HS-27A (cell line): ENCODE data around the gene GLI3.

ENCODE experiments used
- DNase-seq: peaks from one replicate; pipeline ENCODE4 v3.0.0-alpha.2; 2012; ENCODE audit warnings: low read depth, missing footprints

GLI3 gene

GRCh38 chr7:42175834-42176723 lies 60.9 kb downstream of the GLI3 start:
- DNase-seq, result no peak

GRCh38 chr7:42174391-42174912 lies 62.6 kb downstream of the GLI3 start:
- DNase-seq, result no peak

- DNase-seq, result no peak
These were observed 66.3 kb downstream of the GLI3 start for GRCh38 chr7:42170724-42171123.

- no peak for DNase-seq
These were observed 68.5 kb downstream of the GLI3 start for GRCh38 chr7:42168512-42168911.

GRCh38 chr7:42167631-42168236 lies 69.3 kb downstream of the GLI3 start:
- no peak for DNase-seq

- DNase-seq, result no peak
These were observed 69.8 kb downstream of the GLI3 start for GRCh38 chr7:42167206-42167605.

DNA sequence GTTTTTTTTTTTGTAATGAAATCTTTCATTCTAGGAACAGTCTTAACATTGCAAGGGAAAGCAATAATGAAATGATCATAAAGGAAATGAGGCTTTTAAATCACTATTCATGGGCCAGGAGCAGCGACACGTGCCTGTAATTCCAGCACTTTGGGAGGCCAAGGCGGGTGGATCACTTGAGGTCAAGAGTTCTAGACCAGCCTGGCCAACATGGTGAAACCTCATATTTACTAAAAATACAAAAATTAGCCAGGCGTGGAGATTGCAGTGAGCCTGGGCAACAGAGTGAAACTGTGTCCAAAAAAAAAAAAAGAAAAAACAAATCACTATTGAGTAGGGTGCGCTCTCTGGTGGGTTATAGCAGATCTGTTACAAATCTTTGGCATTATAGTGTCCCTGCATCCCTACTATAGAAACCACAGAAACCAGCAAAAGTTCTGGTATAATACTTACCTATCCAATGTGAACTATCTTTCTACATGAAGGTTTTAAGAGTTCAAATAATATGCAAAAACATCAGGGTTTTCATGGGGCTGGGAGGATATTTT lies 72.1 kb downstream of the GLI3 start:
- no peak for DNase-seq

DNA sequence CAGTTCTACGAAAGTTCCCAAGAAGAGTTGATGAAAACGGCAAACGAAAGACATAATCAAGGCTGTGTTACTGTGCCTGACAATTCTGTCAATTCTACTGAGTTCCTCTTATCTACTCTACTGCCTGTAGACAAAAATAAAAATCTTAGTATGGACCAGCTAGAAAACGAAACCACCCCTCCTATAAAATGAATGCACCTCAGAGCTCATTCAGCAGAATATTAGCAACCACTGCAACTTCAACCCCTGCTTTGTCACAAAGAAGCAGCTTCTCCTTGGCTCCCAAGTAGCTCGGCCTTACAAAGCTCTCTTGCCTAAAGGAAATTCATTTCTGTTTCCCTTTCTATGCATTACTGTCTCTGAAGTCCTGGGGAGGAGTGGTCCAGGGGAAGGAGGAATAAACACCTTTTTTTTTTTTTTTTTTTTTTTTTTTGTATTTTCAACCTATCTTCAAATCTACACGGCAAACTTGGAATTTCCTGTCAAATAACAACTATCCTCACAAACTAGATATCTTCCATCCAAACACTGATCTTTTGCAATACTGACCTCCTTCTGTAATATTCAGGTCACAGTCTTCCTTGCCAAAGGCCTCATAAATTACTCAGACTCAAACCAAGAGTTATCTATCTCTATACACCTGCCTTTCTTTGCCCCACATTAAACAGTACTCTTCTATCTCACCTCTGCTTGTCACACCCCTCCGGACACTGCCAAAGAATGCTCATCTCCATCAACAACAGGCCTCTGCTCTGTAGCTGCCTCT lies 74.3 kb downstream of the GLI3 start:
- DNase-seq, result no peak

DNA sequence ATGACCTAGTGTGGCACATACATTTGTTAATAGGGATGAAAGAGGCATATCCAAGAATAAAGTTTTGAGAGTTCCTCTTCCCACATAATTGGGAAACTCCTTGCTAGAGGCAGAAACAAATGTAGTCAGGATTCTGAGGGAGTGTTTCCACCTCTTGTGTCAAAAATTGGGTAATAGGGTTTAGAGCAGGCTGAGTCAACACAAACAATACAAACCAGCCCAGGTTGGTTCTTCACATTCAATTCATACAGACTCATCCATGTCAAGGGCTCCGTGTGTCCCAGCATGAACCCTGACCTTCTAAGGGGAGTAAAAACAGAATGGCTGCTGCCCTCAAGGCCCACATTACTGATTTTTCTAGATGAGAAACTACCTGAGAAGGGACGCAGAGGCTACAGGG lies 75.3 kb downstream of the GLI3 start:
- no peak for DNase-seq

- no peak for DNase-seq
These were observed 75.9 kb downstream of the GLI3 start for GRCh38 chr7:42161110-42161509.

DNA sequence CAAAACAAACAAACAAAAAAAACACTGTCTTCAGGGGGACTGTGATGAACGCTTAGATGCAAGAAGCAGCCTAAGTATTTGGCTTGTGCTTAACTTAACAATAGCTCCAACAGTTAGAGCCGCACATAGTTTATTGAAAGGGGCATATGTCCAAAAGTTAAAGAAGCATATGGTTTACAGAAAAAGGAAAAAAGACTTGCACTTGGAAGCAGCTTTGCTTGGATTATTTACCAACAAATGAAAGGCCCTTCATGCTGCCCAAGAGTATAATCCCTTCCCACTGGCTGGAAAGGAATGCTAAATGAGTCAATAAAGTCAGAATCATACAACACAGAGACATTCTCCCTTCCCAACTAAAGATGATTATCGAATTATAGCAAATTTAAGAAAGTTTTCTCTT lies 77.9 kb downstream of the GLI3 start:
- no peak for DNase-seq

DNA sequence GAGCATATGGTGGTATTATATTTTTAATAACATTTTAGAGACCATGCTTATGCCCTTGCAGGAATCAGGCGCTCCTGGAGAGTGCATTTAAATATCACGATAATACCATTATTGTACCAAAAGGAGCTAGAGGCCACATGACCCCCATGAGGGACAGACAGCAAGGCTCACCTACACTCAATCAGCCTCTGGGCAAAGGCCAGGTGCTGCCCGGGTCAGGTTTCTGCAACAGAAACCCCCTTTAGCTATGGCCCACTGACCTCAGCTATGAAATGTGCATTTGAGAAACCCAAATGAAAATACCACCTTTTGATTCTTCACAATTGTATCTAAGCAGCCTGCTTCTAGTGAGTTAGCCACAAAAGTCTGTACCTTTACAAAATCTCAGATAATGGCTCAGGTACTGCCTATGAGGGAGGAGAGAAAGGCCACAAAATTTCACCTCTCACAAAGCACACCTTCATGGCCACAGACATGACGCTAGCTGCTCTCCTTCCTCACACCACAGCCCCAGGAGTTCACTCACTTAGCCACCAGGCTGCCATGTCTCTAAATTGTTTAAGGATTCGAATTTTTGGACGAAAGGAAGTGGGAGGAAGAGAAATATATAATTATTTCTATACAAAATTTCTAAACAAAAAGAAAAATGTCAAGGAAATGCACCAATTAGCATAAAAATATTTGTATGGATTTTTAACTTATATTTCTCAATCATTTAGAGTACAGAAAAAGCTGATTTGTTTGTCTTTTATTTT lies 79.9 kb downstream of the GLI3 start:
- DNase-seq, result no peak

GRCh38 chr7:42156291-42156865 lies 80.6 kb downstream of the GLI3 start:
- DNase-seq, result no peak

- DNase-seq, result no peak
These were observed 81.3 kb downstream of the GLI3 start for GRCh38 chr7:42155584-42156290.

DNA sequence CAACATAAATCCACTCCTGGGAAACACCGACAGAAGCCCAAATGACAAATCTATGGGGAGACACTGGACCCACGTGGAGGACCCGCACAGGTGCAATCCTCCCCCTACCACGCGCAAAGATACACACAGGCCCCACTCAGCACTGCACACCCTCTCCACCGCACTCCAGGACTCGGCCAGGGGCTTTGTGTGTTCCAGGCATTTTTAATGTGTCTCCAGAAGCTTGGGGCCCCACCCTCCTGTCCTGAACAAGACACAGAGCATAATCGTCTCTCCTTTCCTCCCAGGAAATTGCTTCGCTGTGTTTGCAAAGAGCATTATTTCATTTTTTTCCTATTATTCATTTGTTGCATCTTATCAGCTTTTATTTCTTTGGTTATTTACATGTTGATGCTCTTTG lies 82.8 kb downstream of the GLI3 start:
- no peak for DNase-seq

DNA sequence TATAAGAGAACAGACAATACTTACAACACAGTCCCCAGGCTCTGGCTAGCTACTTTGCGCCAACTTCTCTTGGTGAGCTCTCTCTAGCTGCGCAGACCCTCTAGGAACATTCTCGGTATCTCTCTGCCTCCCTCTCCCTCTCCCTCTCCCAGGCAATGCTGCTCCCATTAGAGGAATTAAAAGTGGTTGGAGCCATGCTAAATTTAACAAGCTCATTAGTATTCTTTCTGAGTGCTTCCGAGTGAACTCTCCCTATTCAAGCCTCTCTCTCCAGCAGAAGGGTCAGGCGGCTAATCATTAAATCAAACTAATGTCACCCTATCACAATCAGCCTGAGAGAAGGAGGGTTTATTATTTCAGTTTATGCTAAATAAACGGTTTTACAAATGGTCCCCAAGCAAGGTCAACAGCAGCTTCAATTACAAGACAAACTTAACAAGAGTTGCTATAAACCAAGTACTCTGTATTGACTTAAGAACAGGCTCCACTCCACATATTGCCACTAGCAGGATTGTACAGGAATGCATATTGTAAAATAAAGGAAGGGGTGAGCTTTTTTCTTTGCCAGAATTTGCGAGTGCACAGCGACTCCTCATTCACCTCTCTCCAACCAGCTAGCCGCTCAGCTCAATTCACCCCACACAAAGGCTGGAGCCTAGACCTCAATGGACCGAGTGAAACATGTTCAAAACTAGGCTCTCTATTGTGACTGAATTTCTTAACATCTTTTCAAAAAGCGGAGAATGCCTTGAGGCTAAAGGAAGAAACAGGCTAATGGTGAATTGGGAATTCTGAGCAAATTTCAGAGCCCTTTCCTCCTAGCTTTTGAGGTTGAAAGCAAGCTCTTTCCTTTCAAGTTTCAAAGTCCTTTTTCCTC lies 84.4 kb downstream of the GLI3 start:
- no peak for DNase-seq

GRCh38 chr7:42151309-42151708 lies 85.7 kb downstream of the GLI3 start:
- DNase-seq, result no peak

- no peak for DNase-seq
These were observed 91.5 kb downstream of the GLI3 start for GRCh38 chr7:42145539-42145938.

- no peak for DNase-seq
These were observed 92.4 kb downstream of the GLI3 start for GRCh38 chr7:42144604-42145003.
